ENCODE data around the gene DHRS2.

DNA sequence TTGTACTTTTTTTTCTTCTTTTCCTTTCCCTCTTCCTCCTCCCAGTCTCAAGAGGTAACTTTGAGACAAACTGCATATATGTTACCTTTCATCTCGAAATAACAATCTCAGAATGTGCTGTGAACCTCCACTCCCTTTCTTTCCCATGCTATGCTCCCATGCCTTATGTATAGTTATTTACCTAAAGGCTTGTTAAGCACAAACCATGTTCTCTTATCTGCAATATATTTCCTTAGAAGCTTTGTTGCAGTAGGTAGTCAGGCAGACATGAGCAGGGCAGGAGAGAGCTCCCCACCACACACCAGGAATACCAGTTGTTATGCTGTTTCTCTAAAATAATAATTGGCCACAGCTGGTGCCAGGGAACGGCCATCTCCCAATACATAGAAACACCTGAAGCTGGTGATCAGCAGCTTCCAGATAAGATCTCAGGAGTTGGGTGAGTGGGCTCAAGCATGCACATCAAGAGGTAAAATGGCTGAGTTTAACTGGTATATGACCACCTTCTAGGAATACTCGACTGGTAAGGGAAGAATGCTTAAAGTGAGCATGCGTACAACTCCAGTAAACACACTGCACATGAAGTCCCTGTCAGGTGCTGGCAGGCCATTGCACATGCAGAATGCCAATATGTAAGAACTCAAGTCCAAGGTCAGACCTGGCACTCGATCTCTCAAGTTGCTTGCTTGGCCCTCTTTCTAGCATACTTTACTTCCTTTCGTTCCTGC is 14.8 kb upstream of the DHRS2 start:
- TF ChIP-seq, protein P1, sequence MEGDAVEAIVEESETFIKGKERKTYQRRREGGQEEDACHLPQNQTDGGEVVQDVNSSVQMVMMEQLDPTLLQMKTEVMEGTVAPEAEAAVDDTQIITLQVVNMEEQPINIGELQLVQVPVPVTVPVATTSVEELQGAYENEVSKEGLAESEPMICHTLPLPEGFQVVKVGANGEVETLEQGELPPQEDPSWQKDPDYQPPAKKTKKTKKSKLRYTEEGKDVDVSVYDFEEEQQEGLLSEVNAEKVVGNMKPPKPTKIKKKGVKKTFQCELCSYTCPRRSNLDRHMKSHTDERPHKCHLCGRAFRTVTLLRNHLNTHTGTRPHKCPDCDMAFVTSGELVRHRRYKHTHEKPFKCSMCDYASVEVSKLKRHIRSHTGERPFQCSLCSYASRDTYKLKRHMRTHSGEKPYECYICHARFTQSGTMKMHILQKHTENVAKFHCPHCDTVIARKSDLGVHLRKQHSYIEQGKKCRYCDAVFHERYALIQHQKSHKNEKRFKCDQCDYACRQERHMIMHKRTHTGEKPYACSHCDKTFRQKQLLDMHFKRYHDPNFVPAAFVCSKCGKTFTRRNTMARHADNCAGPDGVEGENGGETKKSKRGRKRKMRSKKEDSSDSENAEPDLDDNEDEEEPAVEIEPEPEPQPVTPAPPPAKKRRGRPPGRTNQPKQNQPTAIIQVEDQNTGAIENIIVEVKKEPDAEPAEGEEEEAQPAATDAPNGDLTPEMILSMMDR (IDR thresholded peaks at IDR 0.05; ENCODE audit: insufficient read depth, low read length, poor library complexity, severe bottlenecking): no peak
- no peak for TF ChIP-seq EZH2phosphoT487 (conservative IDR thresholded peaks at IDR 0.05; ENCODE audit: low read length)

All from SU-DHL-6 (cell line).